Measurements from ENCODE around the gene GNAS-AS1.

GRCh38 chr20:58795181-58795922 is 55.4 kb downstream of the GNAS-AS1 start:
- TF ChIP-seq TCF12 (IDR thresholded peaks at IDR 0.05; ENCODE audit: low read depth) = no peak
- no peak for TF ChIP-seq ZBTB7A (IDR thresholded peaks at IDR 0.05; ENCODE audit: low read depth)
- TF ChIP-seq REST (IDR thresholded peaks at IDR 0.05; ENCODE audit: low read depth) = no peak
- no peak for TF ChIP-seq EP300 (IDR thresholded peaks at IDR 0.05; ENCODE audit: borderline replicate concordance)
- TF ChIP-seq RAD21 (IDR thresholded peaks at IDR 0.05; ENCODE audit: low read depth) = no peak
- no peak for TF ChIP-seq NFIC (IDR thresholded peaks at IDR 0.05)
- TF ChIP-seq FOXM1 (IDR thresholded peaks at IDR 0.05; ENCODE audit: borderline replicate concordance, low read depth) = no peak
- no peak for TF ChIP-seq MAX (IDR thresholded peaks at IDR 0.05)
- no peak for TF ChIP-seq YY1 (IDR thresholded peaks at IDR 0.05; ENCODE audit: low read depth)
- TF ChIP-seq TAF1 (IDR thresholded peaks at IDR 0.05; ENCODE audit: low read depth) = no peak
- no peak for TF ChIP-seq CREB1 (IDR thresholded peaks at IDR 0.05; ENCODE audit: low read depth)
